HG03575 (cell line): ENCODE measurements around the gene MAPK8IP1.
A peak's percentile ranks its signal among the peaks of the same experiment; 100 is the strongest.

Source experiments
- ATAC-seq: cut with Tn5 transposase; IDR thresholded peaks from one replicate; pipeline ENCODE4 v1.9.1; 2021; ENCODE audit not compliant: unreplicated experiment, insufficient number of reproducible peaks, low FRiP score; ENCODE audit errors: extremely low read depth

Gene MAPK8IP1

GRCh38 chr11:45920531-45921477, 35.4 kb downstream of the MAPK8IP1 start:
- ATAC-seq = no peak

DNA sequence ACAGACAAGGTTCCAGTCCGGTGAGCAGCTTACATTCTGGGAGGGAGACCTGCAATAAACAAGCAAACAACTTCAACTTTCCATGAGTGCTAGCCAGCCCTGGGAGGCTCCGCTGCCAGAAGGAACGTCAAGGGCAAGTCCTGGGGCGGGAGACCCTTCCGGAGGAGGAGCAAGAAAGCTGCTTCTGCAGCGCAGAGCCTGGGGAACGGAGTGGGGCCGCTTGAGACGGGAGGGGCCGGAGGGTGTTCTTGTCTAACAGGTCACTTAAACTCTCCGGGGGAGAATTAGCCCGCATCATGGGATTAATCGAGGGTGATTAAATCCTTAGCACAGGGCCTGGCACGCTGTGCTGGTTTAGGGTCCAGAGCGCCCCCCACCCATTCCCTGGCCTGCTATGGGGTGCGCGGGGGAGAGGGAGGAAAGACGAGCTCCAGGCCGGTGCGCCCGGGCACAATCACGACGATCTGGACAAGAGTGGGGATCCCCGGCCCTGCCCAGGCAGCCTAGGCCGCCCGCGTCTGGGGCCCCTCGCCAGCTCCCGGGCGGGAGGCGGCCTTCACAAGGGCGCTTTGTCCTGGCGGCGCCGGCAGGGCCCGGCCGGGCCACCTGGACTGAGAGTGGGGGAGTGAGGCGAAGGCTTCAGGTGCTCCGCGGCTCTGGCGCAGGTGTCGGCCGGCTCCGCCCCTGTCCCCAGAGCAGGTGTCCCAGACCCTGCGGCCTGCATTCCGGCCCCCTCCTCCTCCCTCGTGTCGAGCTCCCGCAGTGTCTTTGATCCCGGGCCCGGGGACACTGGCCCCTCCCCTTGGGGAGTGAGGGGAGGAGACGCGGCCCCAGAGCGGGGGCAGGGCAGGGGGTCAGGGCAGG, 36.3 kb downstream of the MAPK8IP1 start:
- no peak for ATAC-seq

- ATAC-seq = no peak
These were observed 37.1 kb downstream of the MAPK8IP1 start, which contains the start of gene LARGE2 for GRCh38 chr11:45922425-45923082. Gene LARGE2, plus strand, starts transcription at chr11:45922656. Its CDS starts 227 bp downstream, at chr11:45922883.

DNA sequence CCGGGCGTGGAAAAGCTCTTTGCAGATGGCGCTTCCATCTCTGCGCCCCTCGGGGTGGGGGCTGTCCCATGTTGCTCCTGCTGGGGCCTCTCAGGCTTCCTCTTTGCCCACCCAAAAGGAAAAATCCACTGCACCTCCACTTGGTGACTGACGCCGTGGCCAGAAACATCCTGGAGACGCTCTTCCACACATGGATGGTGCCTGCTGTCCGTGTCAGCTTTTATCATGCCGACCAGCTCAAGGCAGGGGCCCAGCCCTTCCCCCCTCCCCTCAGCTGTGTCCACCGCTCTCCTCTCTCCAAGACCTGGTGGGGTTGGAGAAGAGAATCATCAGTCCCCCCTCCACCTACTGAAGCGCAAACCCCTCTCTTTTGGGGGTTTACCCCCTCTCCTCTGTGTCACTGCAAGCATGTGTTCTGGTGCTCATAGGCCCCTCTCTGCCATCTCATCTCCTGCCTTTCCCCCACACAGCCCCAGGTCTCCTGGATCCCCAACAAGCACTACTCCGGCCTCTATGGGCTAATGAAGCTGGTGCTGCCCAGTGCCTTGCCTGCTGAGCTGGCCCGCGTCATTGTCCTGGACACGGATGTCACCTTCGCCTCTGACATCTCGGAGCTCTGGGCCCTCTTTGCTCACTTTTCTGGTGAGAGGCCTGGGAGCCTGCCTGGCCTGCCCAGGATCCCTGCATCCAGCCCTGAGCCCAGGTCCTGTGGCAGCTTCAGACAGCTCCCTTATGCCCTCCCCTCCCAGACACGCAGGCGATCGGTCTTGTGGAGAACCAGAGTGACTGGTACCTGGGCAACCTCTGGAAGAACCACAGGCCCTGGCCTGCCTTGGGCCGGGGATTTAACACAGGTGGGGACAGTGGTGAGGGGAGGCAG, 38.8 kb downstream of the MAPK8IP1 start:
- ATAC-seq = no peak

DNA sequence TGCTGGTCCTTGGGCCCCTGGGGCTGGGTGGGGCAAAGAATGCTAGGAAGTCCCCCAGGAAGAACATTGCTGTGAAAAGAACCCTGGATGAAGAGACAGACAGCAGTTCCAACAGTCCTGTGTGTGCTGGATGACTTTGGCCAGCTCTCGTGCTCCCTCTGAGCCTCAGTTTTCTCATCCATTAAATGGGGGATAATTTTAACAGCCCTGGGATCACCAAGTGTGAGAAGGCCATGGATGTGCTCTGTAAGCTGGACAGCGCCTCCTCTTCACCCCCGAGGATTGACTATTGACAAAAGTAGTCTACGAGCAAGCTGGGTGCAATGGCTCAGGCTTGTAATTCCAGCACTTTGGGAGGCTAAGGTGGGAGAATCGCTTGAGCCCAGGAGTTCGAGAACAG, 39.5 kb downstream of the MAPK8IP1 start:
- no peak for ATAC-seq

DNA sequence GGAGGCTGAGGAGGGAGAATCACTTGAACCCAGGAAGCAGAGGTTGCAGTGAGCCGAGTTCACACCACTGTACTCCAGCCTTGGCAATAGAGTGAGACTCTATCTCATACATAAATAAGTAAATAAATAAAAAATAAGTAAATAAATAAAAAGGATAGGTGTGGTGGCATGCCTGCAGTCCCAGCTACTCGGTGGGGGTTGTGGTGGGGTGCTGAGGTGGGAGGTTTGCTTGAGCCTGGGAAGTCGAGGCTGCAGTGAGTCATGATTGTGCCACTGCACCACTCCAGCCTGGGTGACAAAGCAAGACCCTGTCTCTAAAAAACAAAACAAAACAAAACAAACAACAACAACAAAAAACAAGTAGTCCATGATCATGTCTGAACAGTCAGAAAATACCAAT, 40.1 kb downstream of the MAPK8IP1 start:
- no peak for ATAC-seq

- ATAC-seq = no peak
These were observed 40.5 kb downstream of the MAPK8IP1 start for GRCh38 chr11:45926001-45926401.

DNA sequence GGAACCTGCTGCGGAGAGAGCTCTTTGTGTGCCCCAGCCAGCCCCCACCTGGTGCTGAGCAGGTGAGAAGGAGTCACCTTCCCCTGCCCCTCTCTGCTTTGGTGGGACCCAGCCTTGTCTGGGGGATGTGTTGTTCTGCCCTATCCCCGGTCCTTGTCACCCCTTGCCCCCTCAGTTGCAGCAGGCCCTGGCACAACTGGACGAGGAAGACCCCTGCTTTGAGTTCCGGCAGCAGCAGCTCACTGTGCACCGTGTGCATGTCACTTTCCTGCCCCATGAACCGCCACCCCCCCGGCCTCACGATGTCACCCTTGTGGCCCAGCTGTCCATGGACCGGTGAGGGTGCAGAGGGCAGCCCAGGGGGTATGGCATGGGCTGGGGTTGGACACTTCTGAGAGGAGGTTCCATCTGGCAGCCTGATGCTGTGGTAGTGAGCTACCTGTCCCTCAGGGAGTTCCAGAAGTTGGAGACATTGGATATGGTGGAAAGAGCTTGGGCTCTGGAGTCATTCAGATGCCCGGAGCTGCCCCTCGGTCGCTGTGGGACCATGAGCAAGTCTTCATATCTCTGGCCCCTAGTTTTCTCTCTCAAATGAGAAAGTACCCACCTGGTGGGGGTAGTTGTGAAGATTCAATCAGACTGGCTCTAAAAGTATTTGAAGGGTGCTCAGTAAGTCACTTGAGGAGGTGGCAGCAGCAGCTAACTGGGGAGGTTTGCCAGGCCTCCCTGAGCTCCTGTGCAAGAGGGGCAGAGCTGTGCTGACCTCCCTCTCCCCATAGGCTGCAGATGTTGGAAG, 41.3 kb downstream of the MAPK8IP1 start:
- no peak for ATAC-seq

DNA sequence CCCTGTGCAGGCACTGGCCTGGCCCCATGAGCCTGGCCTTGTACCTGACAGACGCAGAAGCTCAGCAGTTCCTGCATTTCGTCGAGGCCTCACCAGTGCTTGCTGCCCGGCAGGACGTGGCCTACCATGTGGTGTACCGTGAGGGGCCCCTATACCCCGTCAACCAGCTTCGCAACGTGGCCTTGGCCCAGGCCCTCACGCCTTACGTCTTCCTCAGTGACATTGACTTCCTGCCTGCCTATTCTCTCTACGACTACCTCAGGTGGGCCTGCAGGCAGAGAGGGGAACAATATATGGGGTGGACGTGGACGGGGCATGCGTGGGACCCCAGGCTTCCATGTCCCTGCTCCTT, 41.9 kb downstream of the MAPK8IP1 start:
- ATAC-seq = no peak

- ATAC-seq = no peak
These were observed 42.4 kb downstream of the MAPK8IP1 start for GRCh38 chr11:45927684-45928413.

DNA sequence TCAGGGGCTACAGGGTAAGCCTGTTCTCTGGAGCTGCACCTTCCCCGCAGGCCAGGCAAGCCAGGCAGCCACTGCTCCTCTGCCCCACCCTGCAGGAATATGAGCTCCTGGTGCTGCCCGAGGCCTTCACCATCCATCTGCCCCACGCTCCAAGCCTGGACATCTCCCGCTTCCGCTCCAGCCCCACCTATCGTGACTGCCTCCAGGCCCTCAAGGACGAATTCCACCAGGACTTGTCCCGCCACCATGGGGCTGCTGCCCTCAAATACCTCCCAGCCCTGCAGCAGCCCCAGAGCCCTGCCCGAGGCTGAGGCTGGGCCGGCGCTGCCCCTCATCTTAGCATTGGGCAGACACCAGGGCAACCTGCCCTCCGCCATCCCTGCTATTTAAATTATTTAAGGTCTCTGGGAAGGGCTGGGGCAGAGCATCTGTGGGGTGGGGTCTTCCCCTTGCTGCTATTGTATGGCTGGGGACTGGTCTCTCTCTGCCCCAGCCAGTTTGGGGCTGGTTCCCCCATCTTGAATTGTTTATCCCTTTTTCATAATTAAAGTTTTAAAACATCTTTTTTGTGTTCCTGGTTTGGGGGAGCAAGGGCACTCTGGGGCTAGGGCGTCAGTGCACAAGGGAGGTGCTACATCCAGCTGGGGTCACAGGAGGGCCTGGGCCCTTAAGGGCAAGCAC, 43.2 kb downstream of the MAPK8IP1 start:
- ATAC-seq = no peak

DNA sequence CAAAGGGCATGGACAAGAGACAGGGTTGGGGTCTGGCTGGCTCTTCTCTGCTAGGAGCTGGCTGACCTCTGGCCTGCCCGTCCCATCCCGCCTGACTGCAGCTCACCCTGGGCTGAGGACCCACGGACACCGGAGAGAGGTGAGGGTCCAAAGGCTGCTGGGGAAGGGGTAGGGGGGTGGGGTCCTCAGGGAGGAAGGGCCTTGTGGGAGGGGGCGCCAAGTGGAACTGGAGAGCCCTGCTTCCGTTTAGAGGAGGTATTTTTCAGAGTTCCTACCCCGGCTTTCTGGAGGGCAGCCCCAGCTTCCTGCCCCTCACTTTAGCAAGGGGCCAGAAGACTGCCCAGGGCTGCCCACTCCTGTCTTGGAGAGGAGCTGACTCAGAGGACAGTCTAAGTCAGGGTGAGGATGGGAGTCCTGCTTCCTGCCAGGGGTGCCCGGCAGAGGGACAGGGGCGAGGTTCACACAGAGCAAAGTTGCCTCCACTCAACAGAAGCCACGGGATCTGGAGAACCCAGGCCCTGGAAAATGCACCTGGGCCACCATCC, 44.1 kb downstream of the MAPK8IP1 start:
- ATAC-seq = no peak

GRCh38 chr11:45930031-45930794, 44.8 kb downstream of the MAPK8IP1 start:
- peak; percentile 81 for ATAC-seq

DNA sequence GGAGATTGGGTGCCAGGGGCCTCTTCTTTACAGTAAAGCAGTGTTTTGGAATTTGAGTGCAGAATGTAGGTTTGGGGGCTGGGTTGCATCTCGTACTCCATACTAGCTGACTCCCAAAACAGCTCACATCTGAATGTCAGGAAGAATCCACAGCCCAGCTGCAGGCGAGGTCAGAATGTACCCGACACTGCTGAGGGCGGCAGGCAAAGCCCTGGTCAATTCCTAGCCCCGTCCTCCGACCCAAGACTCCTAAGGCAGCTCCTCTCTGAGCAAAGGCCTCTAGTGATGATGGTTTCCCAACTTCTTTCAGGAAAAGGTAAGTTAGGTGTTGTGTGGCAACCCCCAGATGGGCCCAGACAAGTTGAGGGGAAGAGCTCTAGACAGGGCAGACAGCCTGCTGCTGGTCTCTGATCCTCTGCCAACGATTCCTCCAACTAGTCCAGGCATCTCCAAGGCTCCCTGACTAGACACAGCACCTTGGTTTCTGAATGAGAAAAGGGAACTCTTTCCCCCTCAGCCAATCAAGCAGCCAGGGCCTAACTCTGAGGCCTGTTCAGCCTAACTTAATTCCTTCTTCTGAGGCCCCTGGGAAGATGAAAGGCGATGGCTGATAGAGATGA, 45.6 kb downstream of the MAPK8IP1 start:
- no peak for ATAC-seq

DNA sequence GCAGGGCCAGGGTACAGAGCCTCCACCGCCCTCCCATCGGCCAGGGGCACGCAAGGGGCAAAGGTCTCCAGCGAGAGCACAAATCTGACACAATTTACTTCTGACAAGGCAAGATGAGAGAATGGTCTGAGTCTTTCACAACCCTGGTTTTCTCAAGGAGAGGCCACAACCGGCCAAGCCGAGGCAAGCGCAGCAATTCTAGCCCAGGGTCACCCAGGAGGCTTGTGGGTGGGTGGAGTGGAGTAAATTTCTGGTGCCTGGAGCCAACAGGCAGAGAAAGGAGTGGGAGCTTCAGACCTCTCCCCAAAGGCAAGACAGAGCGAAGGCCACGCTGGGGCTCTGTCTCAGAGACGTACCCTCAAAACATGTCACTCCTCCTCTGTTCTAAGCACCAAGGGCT, 46.3 kb downstream of the MAPK8IP1 start:
- no peak for ATAC-seq
